Vein endothelial cell (primary cell): Measurements from ENCODE around the gene CRX. TPM values are rescaled to one million over a fixed set of nuclear protein-coding genes. Genes with fewer than 3 reads are reported as not detected.

Experiments used
- small RNA-seq: library from RNA; depleted of rRNA; stranded (forward); fragments of <200 nt; gene quantifications from one replicate; pipeline ENCODE3, GENCODE V24; 2012
- total RNA-seq: library from RNA; depleted of rRNA; stranded (reverse); fragments of >200 nt; gene quantifications from 2 replicates; pipeline ENCODE4 v1.2.3, GENCODE V29; 2012

CRX gene
- total RNA-seq, result not detected in 2 replicates

GRCh38 chr19:47821460-47822020 lies at the start of gene CRX:
CRX (plus strand) TSS chr19:47821937; CDS start chr19:47834444, 12,507 bp downstream.

GRCh38 chr19:47778049-47778953 lies 43.4 kb upstream of the CRX start, which contains the start of gene SELENOW:
SELENOW (plus strand) TSS chr19:47778703; CDS start chr19:47778786, 83 bp downstream.

GRCh38 chr19:47804451-47804850 lies 17.3 kb upstream of the CRX start, which contains the start of gene TPRX1:
TPRX1 (minus strand) TSS chr19:47804551; CDS start chr19:47804539, 12 bp downstream.

DNA sequence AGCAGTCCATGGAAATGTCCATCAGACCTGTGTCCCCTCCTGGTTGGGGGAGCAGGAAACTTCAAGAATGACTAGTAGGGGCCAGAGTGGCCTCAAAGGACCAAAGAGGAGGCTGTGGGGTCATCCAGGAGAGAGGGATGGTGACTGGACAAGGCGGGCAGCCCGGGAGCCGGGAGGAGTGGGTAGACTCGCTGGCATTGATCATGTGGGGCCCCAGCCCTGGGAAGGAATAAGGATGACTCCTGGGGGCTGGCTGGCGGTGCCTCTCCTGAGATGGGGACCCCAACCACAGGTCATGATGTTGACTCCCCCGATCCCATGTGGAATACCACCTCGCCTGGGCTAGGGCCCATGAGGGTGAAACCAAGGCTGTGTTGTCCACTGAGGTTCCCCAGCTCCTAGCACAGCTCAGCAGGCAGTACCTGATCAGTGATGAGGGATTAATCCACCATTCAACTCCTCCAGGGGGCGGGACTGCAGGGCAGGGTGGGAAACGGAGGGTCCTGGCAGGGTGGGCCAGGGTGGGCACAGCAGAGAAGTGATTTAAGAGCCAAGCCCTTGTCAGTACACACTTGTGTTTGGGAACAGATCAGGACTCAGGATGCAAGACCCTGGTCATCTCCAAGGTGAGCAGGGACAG lies 37.0 kb downstream of the CRX start, which contains the start of gene TPRX2:
TPRX2 (plus strand) TSS at position 590 of the 640 bp plus-strand sequence; CDS start at position 602, 12 bp downstream.

GRCh38 chr19:47886010-47886559 lies 64.3 kb downstream of the CRX start, which contains the start of gene SULT2A1:
SULT2A1 (minus strand) TSS chr19:47886315; CDS start chr19:47886257, 58 bp downstream.

Small RNA genes lying within 50 kb of the gene (small RNA-seq; reads per million reads assigned to genes)
- not detected for gene AC008745.1

Other genes with a start within 250 kb of the CRX start
- gene ZNF541, start 248.8 kb upstream of the CRX start, total RNA-seq, result 0.19 and 0.33 TPM in 2 replicates
- 7.5 and 12.7 TPM in 2 replicates for gene BICRA, start 212.8 kb upstream of the CRX start, total RNA-seq
- gene EHD2, start 108.5 kb upstream of the CRX start, total RNA-seq, result 150 and 171 TPM in 2 replicates
- 67.4 and 97.0 TPM in 2 replicates for gene NOP53, start 76.4 kb upstream of the CRX start, total RNA-seq
- 342 and 531 TPM in 2 replicates for gene SELENOW, start 43.2 kb upstream of the CRX start, total RNA-seq
- gene TPRX1, start 17.4 kb upstream of the CRX start, total RNA-seq, result not detected in 2 replicates
- not detected in 2 replicates for gene TPRX2, start 37.3 kb downstream of the CRX start, total RNA-seq
- gene SULT2A1, start 64.4 kb downstream of the CRX start, total RNA-seq, result not detected in 2 replicates
- gene BSPH1, start 170.2 kb downstream of the CRX start, total RNA-seq, result not detected in 2 replicates
- gene ELSPBP1, start 172.7 kb downstream of the CRX start, total RNA-seq, result not detected in 2 replicates
- not detected in 2 replicates for gene CABP5, start 222.1 kb downstream of the CRX start, total RNA-seq